HG02973 (cell line): ENCODE measurements around the gene DIP2C.
"Not testable (repeated sequence)": the region's sequence is repeated elsewhere in the genome, so short reads cannot be mapped to it uniquely, and the experiment has no call there.

Experiments
- ATAC-seq: cut with Tn5 transposase; IDR thresholded peaks from one replicate; pipeline ENCODE4 v1.9.1; 2021; ENCODE audit warnings: moderate library complexity; ENCODE audit not compliant: unreplicated experiment

DIP2C gene

DNA sequence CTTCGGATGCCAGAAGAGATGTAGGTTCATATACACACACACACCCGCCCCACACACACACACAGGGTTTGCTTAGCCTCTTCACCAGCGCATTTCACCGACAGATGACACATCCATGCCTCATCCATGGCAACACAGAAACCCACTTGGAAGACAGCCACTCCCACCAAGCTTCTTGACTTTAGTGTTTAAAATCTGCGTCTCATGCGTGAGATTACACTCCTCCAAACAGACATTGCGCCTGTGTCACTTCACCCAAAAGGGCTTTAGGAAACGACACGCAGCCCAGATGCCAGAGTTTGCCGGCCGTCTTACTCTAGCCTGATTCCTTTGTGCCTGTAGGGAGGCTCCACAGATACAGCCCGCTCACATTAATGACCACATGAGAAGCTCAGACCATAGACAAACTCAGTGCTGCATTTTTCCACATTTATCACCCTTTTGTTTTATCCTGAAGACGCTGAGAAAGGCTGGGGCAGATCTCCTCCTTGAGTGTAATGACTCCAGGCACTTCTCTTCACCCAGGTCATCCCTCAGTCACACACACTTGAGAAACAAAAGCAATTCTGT is 73.8 kb downstream of the DIP2C start:
- no peak for ATAC-seq

DNA sequence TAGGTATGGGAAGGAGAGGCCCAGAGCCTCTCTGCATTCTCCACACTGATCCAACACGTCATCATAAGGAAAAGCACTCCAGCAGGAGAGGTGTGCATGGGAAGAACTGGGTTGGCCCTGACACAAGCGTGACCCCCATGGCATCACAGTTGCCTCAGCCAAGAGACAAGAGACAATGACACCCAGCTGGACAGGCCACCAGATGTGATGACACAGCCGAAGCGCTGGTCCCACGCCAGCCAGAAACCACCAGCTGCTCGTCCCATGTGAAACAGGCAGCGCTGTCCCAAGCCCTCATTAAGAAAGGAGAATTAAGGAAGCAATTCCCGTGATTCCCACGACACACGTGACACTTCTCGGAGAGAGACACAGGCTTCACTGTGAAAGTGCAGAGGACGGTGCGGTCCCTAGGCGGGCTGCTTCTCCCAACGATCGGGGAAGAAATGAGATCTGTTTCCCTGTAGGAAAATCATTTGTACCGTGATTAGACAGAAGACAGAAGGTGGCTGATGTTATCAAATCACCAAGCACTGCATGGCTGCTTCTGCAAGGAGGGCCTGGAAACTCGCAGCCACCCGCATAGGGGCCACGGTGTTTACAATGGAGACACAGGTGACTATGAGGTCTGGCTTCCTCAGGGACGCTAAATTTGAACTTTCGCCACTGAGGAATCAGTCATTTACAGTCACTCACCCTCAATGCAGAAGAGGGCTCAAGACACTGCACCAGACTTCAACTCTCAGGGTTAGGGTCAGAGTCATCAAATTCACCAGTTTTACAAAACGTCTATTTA is 74.5 kb downstream of the DIP2C start:
- ATAC-seq = no peak

DNA sequence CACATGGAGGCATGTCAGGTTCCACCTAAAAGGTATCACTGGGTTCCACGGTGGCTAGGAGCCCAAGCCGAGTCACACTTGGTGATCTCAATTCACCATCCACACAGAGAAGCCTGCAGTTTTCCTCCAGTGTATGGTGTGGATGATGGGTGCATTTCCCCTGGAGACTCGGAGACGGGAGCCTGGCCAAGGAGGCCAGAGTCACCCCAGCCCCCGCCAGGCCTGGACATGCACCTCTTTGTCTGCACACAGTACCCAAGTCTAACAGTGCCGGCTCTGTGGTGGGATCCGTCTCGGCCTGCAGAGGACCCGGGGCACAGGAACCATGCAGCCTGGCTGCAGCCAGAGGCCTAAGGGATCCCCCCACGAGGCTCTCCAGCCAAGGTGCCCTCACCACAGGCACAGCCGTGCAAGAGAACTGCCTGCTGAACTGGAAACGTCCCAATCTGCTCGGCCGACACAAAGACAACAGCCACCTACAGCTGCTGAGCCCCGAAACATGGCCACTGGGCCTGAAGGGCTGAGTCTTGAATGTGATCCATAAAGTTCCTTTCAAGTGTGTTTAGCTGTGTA is 75.2 kb downstream of the DIP2C start:
- no peak for ATAC-seq

DNA sequence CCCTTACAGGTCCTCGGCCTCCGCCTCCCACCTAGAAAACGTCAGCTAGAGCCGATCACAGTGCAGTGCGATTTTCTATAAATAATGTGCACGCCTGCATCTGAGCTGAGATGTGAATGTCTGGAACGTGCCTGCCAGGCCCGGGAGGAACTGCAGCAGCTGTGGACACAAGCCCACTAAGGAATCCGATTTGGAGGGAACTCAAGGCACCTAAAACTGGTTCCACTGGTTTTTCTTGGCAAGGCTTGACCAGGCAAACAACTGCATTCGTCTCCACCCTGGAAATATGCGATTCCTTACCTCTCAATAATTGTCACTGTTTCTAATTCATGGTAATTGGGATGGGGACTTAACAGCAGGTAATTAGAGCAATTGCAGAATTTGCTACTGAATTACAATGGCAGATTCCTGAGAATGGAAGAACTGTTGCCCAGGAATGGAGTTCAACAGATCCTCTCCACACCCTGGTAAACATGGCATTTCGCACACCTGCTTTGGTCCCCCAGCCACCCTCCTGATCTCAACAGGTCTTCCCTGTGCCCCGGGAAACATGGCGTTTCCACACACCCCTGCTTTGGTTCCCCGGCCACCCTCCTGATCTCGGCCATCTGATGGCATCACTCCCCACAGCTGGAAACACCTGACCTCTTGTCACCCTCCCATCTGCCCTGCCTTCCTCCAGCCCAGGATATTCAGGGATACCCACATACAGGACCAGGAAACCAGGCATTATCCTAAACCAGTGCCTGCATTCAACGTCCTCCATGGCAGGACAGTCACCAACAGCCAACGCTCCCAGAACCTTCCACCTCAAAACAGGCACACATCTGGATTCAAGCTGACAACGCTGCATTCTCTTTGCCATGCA is 76.0 kb downstream of the DIP2C start:
- ATAC-seq = no peak

DNA sequence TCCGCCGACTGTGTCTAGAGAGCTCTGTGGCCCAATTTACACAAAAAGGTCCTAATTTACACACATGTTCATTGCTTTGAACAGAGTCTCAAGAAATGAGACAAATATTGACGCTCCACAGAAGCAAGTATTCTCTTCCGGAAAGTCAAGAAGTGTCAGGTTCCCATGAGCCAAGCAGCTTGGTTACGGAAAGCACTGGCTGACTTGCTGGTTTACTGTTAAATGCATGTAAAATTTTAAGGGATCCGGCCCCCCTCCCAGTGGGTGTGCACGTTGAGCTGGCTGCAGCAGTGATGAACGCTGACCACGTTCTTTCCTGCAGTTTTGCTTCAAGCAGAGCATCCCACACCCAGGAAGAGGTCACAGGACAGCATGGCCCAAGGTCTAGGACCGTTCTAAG is 76.8 kb downstream of the DIP2C start:
- ATAC-seq = no peak

DNA sequence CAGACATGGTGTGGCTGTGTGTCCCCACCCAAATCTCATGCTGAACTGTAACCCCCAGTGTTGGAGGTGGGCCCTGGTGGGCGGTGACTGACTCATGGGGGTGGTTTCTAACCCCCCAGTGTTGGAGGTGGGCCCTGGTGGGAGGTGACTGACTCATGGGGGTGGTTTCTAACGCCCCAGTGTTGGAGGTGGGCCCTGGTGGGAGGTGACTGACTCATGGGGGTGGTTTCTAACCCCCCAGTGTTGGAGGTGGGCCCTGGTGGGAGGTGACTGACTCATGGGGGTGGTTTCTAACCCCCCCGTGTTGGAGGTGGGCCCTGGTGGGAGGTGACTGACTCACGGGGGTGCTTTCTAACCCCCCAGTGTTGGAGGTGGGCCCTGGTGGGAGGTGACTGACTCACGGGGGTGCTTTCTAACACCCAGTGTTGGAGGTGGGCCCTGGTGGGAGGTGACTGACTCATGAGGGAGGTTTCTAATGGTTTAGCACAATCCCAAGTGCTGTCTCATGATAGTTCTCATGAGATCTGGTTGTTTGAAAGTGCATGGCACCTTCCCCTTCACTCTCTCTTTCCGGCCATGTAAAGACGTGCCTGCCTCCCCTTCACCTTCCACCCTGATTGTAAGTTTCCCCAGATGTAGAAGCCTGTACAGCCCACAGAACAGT is 78.7 kb downstream of the DIP2C start:
- ATAC-seq = not testable (repeated sequence)

DNA sequence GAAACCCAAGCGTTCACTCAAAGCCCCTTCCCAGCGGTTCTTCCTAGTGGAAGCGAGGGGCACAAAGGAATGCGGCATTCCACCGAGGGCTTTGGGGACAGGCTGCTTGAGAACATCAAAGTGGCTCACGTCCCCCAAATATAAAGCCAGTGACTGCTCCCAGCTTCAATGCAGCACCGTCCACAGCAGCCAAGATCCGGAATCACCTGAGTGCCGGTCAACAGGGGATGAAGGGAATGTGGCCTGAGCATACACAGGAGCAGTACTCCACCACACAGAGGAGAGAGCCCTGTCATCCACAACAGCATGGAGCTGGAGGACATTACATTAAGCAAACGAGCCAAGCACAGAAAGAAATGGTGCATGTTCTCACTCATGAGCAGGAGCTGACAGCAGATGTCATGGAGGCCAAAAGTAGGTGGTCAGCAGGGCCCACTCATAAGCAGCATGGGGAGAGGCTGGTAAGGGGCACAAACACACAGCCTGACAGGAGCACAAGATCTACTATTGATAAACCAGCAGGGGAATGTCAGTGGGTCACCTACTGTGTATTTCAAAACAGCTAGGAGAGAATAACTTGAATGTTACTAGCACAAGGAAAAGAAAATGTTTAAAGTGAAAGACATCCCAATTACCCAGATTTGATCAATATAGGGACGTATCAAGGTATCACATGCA is 79.5 kb downstream of the DIP2C start:
- ATAC-seq = no peak

DNA sequence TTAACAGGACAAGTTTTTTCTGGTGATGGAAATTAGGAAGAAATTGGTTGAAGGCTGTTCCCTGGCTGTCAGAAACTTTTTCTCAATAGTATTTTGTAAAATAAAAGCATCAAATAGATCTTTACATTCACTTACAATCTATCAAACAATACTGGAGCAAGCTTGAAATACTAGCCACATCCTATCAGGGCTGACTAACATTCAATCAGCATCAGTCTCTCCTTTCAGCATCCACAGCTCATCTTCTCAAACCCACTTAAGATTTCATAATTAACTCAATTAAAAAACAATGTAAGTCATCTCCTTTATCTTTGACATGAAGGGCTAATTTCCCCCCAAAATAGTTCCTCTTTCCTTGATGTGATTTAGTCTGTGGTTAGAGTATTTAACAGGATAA is 80.2 kb downstream of the DIP2C start:
- ATAC-seq = no peak

DNA sequence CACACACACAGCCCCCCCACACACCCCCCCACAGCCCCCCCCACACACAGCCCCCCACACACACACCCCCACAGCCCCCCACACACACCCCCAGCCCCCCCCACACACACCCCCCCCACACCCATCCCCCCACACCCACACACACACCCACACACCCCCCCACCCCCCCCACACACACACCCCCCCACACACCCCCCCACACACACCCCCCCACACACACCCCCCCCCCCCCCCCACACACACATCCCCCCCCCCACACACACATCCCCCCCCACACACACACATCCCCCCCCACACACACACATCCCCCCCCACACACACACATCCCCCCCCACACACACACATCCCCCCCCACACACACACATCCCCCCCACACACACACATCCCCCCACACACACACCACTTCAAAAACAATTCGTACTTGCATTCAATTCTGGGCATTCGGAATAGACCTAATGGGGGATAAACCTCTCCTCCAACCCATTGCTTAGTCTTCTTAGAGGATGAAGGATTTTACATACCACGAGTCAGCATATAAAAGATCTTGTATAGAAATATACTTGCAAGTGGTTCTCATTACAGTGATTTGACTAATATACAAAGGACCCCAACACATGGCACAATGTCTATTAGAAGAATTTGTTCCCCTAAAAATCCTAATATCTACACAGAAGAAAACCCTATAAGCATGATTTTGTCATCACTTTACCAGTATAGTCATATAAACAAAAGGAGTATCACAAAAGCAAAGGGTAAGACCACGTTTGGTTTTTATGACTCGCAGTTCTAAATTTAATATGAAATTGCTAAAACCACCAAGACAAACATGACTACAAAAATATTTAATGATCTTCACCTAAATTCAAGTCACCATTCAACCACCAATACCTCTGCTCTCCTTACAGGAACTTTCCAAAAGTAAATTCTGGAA is 80.9 kb downstream of the DIP2C start:
- no peak for ATAC-seq

DNA sequence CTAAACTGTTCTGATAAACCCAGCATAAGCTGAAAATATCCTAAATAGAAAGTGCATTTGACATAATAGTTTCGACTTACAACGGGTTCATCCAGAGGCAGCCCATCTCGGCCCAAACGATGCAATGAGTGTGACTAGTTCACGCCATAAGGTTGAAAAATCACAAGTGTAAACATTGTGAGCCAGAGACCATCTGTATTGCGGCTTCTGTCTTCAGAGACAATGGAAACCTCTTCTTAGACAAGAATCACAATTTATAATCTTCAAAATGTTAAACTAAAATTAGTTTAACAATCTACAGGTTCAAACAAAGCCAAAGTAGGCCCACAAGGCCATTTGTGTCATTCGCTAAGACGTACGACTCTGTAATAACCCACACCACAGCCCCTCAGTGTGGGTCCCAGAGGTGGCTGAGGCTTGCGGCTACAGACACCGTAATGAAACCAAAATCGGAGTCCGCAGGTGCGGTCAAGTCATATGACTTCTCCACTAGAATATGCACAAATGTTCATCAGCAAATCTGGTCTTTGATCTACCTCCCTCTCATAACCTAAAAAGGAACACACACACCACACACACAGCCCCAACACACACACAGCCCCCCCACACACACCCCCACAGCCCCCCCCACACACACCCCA is 81.8 kb downstream of the DIP2C start:
- no peak for ATAC-seq

DNA sequence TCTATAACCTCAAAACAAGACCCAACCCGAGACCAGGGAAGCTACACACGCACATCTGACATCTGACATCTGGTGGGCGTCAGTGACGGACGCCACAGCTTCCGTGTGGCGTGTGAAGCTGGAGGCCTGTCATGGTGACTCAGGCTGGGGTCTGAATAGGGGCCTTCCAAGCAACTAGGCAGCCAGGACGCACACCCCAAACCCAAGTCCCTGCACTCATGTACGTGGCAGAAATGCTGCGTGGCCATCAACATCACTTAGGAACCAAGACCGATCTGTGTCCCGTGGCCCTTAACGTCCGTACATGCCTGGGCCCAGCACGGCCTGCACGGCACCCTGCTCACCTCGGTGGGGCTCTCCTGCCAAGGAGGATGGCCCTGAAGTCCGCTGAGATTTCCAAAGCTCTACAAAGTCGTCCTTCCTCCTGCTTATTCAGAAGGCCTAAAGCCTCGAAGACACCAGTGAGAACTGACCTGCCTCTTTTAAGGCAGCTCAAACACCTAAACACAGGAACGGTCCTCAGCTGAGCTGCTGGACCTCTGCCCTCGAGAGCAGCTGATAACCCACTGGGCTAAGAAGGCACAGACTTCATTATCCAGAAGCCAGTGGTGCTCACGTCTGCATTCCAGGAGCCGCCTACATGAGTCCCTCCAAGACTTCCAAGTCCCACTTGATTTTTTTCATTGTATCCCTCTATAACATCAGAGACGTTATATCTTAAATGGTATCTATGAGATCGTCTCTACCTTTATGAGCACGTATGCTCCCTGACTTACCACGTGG is 82.5 kb downstream of the DIP2C start:
- ATAC-seq = no peak

DNA sequence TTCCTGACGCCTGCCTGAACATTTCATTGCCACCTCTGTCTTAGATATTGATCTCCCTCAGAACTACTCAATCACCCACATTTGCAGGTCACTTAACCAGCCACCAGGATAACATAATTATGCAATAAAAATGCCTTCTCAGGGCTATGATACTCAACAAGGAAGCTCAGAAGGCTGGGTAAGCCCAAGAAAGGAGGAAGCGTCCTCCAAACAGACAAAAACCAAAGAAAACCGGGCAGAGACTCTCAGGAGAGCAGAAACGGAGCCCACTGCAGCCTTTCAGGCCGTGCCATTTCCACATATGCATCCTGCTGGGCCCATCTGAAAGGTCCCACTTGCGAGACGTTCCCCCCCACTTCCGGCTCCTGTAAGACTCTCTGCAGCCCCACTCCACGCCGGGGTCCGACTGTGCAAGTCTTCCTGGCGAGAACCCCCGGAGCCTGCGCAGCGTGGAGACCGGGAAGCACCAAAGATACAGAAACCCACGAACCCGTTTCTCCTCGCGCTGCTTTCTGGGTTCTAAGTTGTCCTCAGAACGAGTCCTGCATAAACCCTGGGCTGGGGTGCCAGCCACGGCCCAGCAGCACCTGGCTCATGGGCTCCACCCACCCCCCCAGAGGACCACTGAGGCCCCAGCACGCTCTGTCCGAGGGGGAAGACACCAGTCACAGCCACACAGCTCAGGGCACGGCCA is 83.7 kb downstream of the DIP2C start:
- ATAC-seq = no peak

DNA sequence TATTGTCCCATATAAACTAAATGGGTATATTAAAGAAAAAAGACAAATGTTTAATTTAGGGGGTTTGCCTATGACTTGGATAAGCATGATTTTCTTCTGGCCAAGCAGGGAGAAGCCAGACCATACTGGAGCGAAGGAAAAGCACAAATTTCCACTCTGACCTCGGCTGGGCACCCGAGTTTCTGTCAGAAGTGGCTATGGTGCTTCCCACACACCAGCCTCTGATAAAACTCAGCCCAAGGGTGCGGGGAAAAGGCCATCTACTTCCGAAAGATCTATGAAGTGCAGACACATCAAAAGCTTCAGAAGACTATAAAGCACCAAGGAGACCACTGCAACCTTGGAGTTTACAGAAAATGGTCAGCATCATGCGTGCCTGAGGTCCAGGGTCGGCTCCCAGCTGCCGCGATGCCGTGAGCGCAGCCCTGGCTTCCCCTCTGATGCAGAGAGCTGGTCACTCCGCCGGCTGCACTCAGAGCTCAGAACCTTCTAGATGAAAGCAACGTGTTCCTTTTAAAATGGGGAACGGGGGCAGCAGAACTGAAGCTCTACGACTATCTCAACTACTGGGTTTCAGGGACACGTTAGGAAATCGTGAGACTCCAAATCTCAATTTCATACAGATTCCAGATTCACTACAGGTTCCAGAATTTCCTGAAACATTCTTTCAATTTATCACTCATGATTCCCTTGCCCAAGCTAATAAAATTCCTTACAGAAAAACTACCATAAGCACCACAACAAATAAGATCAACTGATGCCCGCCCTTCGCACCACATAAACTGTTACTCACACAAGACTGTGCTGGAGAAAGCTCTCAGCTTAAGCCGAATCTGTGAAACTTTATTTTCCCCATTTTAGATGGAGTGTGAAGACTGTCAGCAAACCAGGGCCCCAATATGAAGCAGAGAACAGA is 84.5 kb downstream of the DIP2C start:
- ATAC-seq = no peak

DNA sequence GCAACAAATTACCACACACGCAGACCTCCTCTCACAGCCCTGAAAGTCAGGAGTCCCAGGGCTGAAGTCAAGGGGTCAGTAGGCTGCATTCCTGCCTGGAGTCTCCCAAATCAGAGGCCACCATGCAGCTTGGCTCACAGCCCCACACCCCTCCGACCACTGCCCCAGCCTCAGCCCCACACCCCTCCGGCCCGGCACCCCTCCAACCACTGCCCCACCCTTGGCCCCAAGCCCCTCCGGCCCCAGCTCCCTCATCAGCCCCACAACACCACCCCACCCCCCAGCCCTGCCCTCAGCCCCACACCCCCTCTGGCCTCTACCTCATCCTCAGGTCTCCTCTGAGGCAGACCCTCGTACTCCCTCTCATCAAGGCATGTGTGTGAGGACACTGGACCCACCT is 85.7 kb downstream of the DIP2C start:
- ATAC-seq = no peak

DNA sequence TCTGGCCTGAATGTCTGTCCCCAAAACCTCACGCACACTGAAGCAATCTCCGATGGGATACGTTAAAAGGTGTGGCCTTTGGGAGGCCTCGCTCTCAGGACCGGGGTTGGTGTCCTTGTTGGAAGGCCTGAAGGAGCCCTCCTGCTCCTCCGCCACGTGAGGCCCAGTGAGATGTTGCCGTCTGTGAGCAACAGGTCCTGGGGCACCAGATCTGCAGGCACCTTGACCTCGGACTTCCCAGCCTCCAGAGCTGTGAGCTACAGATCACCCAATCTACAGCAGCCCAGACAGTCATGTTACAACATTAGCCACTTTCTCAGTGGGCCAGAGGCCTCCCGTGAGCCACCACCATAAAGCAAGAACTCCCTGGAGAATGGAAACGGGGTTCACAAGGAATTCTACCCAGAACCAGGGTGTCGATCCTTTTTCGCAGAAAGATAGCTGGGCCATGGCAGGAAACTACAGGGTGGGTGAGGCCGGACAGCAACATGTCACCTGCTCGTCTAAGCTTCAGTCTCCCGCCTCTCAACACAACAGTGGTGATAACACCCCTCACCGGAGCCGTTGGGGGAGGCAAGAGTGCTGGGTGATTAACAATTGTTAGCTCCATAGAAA is 87.0 kb downstream of the DIP2C start:
- ATAC-seq = no peak

DNA sequence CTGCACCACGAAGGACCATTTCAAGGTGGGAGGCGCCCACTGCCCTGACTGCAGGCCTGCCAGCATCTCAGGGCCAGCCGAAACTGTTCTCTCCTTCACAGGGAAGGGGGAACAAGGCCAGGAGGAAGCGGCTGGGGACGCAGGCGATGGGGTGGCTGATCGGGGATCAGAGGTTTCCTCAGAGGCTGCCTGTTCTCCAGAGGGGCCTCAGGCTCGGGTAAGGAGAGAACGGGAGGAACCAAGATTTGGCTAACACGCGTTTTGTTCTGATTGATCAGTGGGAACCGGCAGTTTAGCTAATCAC is 87.9 kb downstream of the DIP2C start:
- no peak for ATAC-seq
